Endothelial cell of umbilical vein (primary cell): ENCODE measurements around the gene HOMER1. TPM values are rescaled to one million over a fixed set of nuclear protein-coding genes. Genes with fewer than 3 reads are reported as not detected.

ENCODE experiments used
- BruUV-seq: library from RNA; stranded (reverse); fragments of 400-500 nt; replicated peaks from 2 replicates; lab custom pipeline; 2021; lab: Mats Ljungman, UMichigan
- CTCF ChIA-PET: fragments of 300-600, 350-600 bp; sonication (Branson Sonifier 250); formaldehyde crosslinking; loops from one replicate; lab custom pipeline; 2021; ENCODE audit warnings: antibody characterized with exemption, inconsistent platforms; lab: Charles Lee
- POLR2A ChIA-PET: fragments of 300-600, 350-600 bp; sonication (Branson Sonifier 250); formaldehyde crosslinking; loops from one replicate; lab custom pipeline; 2021; ENCODE audit warnings: antibody characterized with exemption, inconsistent platforms; lab: Charles Lee
- DNase-seq: peaks from one replicate; pipeline ENCODE4 v3.0.0-alpha.2; 2011; ENCODE audit warnings: low read depth, low spot score
- FAIRE-seq: peaks from 2 replicates; lab custom pipeline; 2011; peaks lifted over from hg19 to GRCh38; lab: Jason Lieb, UNC
- H2AFZ ChIP-seq: 2 replicates; pipeline ENCODE4 v1.6.0; 2012; ENCODE audit warnings: low read depth, low read length, control low read depth, inconsistent platforms
- H3K27ac ChIP-seq: 2 replicates; pipeline ENCODE4 v1.5.1; 2011; ENCODE audit warnings: low read depth, mild to moderate bottlenecking, control low read depth, low read length, moderate library complexity; ENCODE audit not compliant: insufficient read depth
- H3K27me3 ChIP-seq, 2 experiments: 2 replicates each; pipeline versions ENCODE4 v1.6.0 to v1.6.1; 2011; ENCODE audit warnings: low read length in 2 of 2, mixed read lengths in 1 of 2; ENCODE audit not compliant: control insufficient read depth in 2 of 2, insufficient read depth in 2 of 2
- H3K36me3 ChIP-seq, 2 experiments: 2 replicates in 1 of 2; 3 replicates in 1 of 2; pipeline ENCODE4 v1.5.1; 2011; ENCODE audit warnings: low read length in 2 of 2, mild to moderate bottlenecking in 1 of 2, moderate library complexity in 1 of 2; ENCODE audit not compliant: control insufficient read depth in 2 of 2, insufficient read depth in 2 of 2; ENCODE audit errors: extremely low read depth in 1 of 2
- H3K4me1 ChIP-seq: 3 replicates; pipeline ENCODE4 v1.5.1; 2011; ENCODE audit warnings: mild to moderate bottlenecking, low read length; ENCODE audit not compliant: control insufficient read depth, insufficient read depth; ENCODE audit errors: extremely low read depth
- H3K4me2 ChIP-seq: 2 replicates; pipeline ENCODE4 v1.6.1; 2011; ENCODE audit warnings: low read length, control low read depth, mixed read lengths; ENCODE audit not compliant: insufficient read depth
- H3K4me3 ChIP-seq, 3 experiments: fragments of 200-600 bp in 1 of 3; sonication (generic), shearing (Covaris generic) in 1 of 3; replicated peaks in 1 of 3; 2 replicates each; pipeline ENCODE4 v1.5.1; 2011 to 2016; ENCODE audit warnings: control low read depth in 3 of 3, low read length in 3 of 3, mild to moderate bottlenecking in 2 of 3, inconsistent platforms in 1 of 3, low read depth in 1 of 3, moderate library complexity in 1 of 3; ENCODE audit not compliant: insufficient read depth in 1 of 3
- H3K79me2 ChIP-seq: 2 replicates; pipeline ENCODE4 v1.6.0; 2012; ENCODE audit warnings: low read length, inconsistent platforms; ENCODE audit not compliant: control insufficient read depth, insufficient read depth
- H3K9ac ChIP-seq: replicated peaks from 2 replicates; pipeline ENCODE3; 2011; ENCODE audit warnings: low read length, control low read depth; ENCODE audit not compliant: insufficient read depth; ENCODE audit errors: extremely low read depth
- H3K9me1 ChIP-seq: replicated peaks from 3 replicates; pipeline ENCODE4 v1.6.0; 2011; ENCODE audit warnings: mild to moderate bottlenecking, low read length; ENCODE audit not compliant: control insufficient read depth, insufficient read depth; ENCODE audit errors: extremely low read depth
- H3K9me3 ChIP-seq: replicated peaks from 2 replicates; pipeline ENCODE4 v1.5.1; 2012; ENCODE audit warnings: low read length, inconsistent platforms; ENCODE audit not compliant: control insufficient read depth, insufficient read depth
- H4K20me1 ChIP-seq: replicated peaks from 2 replicates; pipeline ENCODE3; 2011; ENCODE audit warnings: mild to moderate bottlenecking, low read length; ENCODE audit not compliant: control insufficient read depth, insufficient read depth; ENCODE audit errors: extremely low read depth
- EZH2 ChIP-seq: IDR thresholded peaks from 2 replicates; pipeline ENCODE4 v1.6.1; 2012; ENCODE audit warnings: borderline replicate concordance, low read depth, mild to moderate bottlenecking, moderate library complexity, low read length, inconsistent platforms; ENCODE audit not compliant: severe bottlenecking
- FOS ChIP-seq: IDR thresholded peaks from 2 replicates; pipeline ENCODE4 v1.6.1; 2011; ENCODE audit warnings: mild to moderate bottlenecking, low read length, moderate library complexity, borderline replicate concordance; ENCODE audit not compliant: insufficient read depth
- GATA2 ChIP-seq: IDR thresholded peaks from 2 replicates; pipeline ENCODE4 v1.7.0; 2011; ENCODE audit warnings: low read depth, mild to moderate bottlenecking, moderate library complexity, mixed read lengths, low read length; ENCODE audit not compliant: insufficient read length, insufficient read depth
- JUN ChIP-seq: IDR thresholded peaks from 2 replicates; pipeline ENCODE4 v1.6.1; 2011; ENCODE audit warnings: borderline replicate concordance, low read depth; ENCODE audit not compliant: insufficient read length, insufficient read depth
- MAX ChIP-seq: IDR thresholded peaks from 2 replicates; pipeline ENCODE4 v1.6.1; 2011; ENCODE audit not compliant: insufficient read depth, insufficient read length
- MYC ChIP-seq: IDR thresholded peaks from one replicate; pipeline ENCODE4 v1.6.1; 2011; ENCODE audit warnings: mild to moderate bottlenecking, low read depth, low read length
- POLR2A ChIP-seq: IDR thresholded peaks from 2 replicates; pipeline ENCODE4 v1.6.1; 2012; ENCODE audit warnings: low read depth, mild to moderate bottlenecking, control low read depth, low read length
- POLR2AphosphoS5 ChIP-seq: IDR thresholded peaks from 2 replicates; pipeline ENCODE4 v1.6.1; 2012; ENCODE audit warnings: low read depth, mild to moderate bottlenecking, control low read depth, low read length, moderate library complexity; ENCODE audit not compliant: insufficient read depth
- dilution Hi-C: fragments of 300-500 bp; cut with MboI; formaldehyde crosslinking; loops from one replicate; pipeline ENCODE4 v1.15.0; 2019; ENCODE audit warnings: low sequenced_read_pairs; ENCODE audit not compliant: extremely low pct_ligation_motif_present
- intact Hi-C: fragments of 100-400 bp; cut with micrococcal nuclease; formaldehyde crosslinking; loops from one replicate; pipeline ENCODE4 v1.10.0; 2022
- polyA plus RNA-seq, 4 experiments: library from polyadenylated mRNA; depleted of rRNA in 3 of 4; stranded (reverse) in 3 of 4; unstranded in 1 of 4; fragments of >200 nt; gene quantifications; 2 replicates each; pipeline versions ENCODE4 v1.2.1 to v1.2.3, GENCODE V29; 2011 to 2012; ENCODE audit warnings: missing spikeins in 1 of 4
- total RNA-seq: library from RNA; stranded (reverse); gene quantifications from 2 replicates; pipeline ENCODE4 v1.2.3, GENCODE V29; 2021
- TF ChIP-seq, protein P1 (sequence below), 2 donors: IDR thresholded peaks; 1 replicate in 1 of 2; 2 replicates in 1 of 2; pipeline ENCODE4 v1.5.1; 2011; ENCODE audit warnings: low read length in 2 of 2, mild to moderate bottlenecking in 2 of 2, moderate library complexity in 2 of 2, control low read depth in 1 of 2, inconsistent platforms in 1 of 2, low read depth in 1 of 2; ENCODE audit not compliant: insufficient read depth in 1 of 2; ENCODE audit errors: extremely low read depth in 1 of 2

HOMER1 gene
- total and polyA plus RNA-seq, 2 donors (not counting 3 experiments of a cell fraction or from before 2014, with no cell fraction given) = 0.57 to 3.9 TPM

- BruUV-seq = no TSS peak
- Histone ChIP-seq H3K4me3 (no peak overlapping the region), H3K4me2 (no peak overlapping the region), H3K36me3 (no peaks in the 10 kb centered on the region), H3K9ac (no peak overlapping the region), H3K79me2 (no peaks in the 10 kb centered on the region), H2AFZ (no peak overlapping the region), H3K9me1 (no peaks in the 10 kb centered on the region), H3K9me3 (no peaks in the 10 kb centered on the region), H3K27me3 (no peaks in the 10 kb centered on the region), H4K20me1 (no peaks in the 10 kb centered on the region), H3K4me1 (no peaks in the 10 kb centered on the region), H3K27ac (no peak overlapping the region)
- no peak for DNase-seq
- intact Hi-C loops (no loop called here), dilution Hi-C loops (no loop called here)
- TF ChIP-seq FOS = no peak
- TF ChIP-seq GATA2 = no peak
- TF ChIP-seq POLR2A = no peak
- TF ChIP-seq MAX = no peak
- no peak for TF ChIP-seq POLR2AphosphoS5
- no peak for TF ChIP-seq MYC
- TF ChIP-seq, protein P1, sequence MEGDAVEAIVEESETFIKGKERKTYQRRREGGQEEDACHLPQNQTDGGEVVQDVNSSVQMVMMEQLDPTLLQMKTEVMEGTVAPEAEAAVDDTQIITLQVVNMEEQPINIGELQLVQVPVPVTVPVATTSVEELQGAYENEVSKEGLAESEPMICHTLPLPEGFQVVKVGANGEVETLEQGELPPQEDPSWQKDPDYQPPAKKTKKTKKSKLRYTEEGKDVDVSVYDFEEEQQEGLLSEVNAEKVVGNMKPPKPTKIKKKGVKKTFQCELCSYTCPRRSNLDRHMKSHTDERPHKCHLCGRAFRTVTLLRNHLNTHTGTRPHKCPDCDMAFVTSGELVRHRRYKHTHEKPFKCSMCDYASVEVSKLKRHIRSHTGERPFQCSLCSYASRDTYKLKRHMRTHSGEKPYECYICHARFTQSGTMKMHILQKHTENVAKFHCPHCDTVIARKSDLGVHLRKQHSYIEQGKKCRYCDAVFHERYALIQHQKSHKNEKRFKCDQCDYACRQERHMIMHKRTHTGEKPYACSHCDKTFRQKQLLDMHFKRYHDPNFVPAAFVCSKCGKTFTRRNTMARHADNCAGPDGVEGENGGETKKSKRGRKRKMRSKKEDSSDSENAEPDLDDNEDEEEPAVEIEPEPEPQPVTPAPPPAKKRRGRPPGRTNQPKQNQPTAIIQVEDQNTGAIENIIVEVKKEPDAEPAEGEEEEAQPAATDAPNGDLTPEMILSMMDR (IDR thresholded peaks at IDR 0.05; ENCODE audit: extremely low read depth in 1 of 2, insufficient read depth in 1 of 2, low read depth in 1 of 2, low read length in 2 of 2) = no peak
- no peak for TF ChIP-seq JUN
- TF ChIP-seq EZH2 = no peak
- FAIRE-seq = no peak
- CTCF ChIA-PET = no interaction called here
- POLR2A ChIA-PET = no interaction called here
These were observed 183.9 kb downstream of the HOMER1 start for GRCh38 chr5:79330071-79330470.
